Kidney (tissue), 14 donors: Measurements from ENCODE around the gene LRRC51. TPM values are rescaled to one million over a fixed set of nuclear protein-coding genes. Genes with fewer than 3 reads are reported as not detected.

Source experiments
- DNase-seq, 5 donors: peaks; one replicate each; pipeline ENCODE4 v3.0.0-alpha.2; 2013 to 2020
- FAIRE-seq: peaks from 2 replicates; lab custom pipeline; 2012; peaks lifted over from hg19 to GRCh38; lab: Jason Lieb, UNC
- H3K27ac ChIP-seq, 2 donors: one replicate each; pipeline ENCODE4 v1.7.0; 2013; ENCODE audit warnings: low read depth in 2 of 2, low read length in 2 of 2, inconsistent platforms in 1 of 2
- H3K27me3 ChIP-seq: one replicate; pipeline ENCODE4 v1.7.1; 2013; ENCODE audit warnings: low read length, inconsistent platforms; ENCODE audit not compliant: control insufficient read depth, insufficient read depth
- H3K36me3 ChIP-seq, 3 donors: one replicate each; pipeline versions ENCODE4 v1.7.0 to v1.7.1; 2013; ENCODE audit warnings: low read length in 3 of 3, control low read depth in 1 of 3, inconsistent platforms in 1 of 3; ENCODE audit not compliant: insufficient read depth in 3 of 3, control insufficient read depth in 2 of 3
- H3K4me1 ChIP-seq, 3 donors: one replicate each; pipeline versions ENCODE4 v1.7.0 to v1.7.1; 2013; ENCODE audit warnings: low read length in 3 of 3, inconsistent platforms in 1 of 3, low read depth in 1 of 3; ENCODE audit not compliant: control insufficient read depth in 2 of 3, insufficient read depth in 2 of 3
- H3K4me3 ChIP-seq, 3 donors: one replicate each; pipeline versions ENCODE4 v1.7.0 to v1.8.1; 2013; ENCODE audit warnings: low read length in 3 of 3, control low read depth in 1 of 3, inconsistent platforms in 1 of 3
- H3K9ac ChIP-seq, 3 donors: one replicate each; pipeline versions ENCODE4 v1.7.0 to v1.7.1; 2013; ENCODE audit warnings: low read length in 3 of 3, control low read depth in 1 of 3, inconsistent platforms in 1 of 3
- H3K9me3 ChIP-seq, 3 donors: one replicate each; pipeline versions ENCODE4 v1.7.0 to v1.7.1; 2013; ENCODE audit warnings: low read length in 3 of 3, control low read depth in 1 of 3, inconsistent platforms in 1 of 3; ENCODE audit not compliant: control insufficient read depth in 2 of 3, insufficient read depth in 1 of 3
- intact Hi-C: fragments of 100-400 bp; cut with DNase I; formaldehyde crosslinking; loops from one replicate; pipeline ENCODE4 v1.11.1; 2022
- polyA plus RNA-seq: library from polyadenylated mRNA; stranded (reverse); fragments of 350-450 nt; fragmentation: Illumina TruSeq; extraction: RNeasy Lipid Tissue Mini Kit (QIAGEN cat#74804); gene quantifications from one replicate; pipeline ENCODE4 v1.2.3, GENCODE V29; 2014; ENCODE audit warnings: low read depth, low replicate concordance; ENCODE audit not compliant: insufficient read depth
- total RNA-seq: library from RNA; stranded (reverse); fragmentation: NEBNext Ultra II Directional; extraction: Animal tissue kit (Norgen Biotek cat#: 25700); gene quantifications from one replicate; pipeline ENCODE4 v1.2.1, GENCODE V29; 2021
- TF ChIP-seq, protein P1 (sequence below): IDR thresholded peaks from 3 replicates; pipeline ENCODE4 v1.5.1; 2012; ENCODE audit warnings: mild to moderate bottlenecking, moderate library complexity, borderline replicate concordance; ENCODE audit not compliant: insufficient read depth; ENCODE audit errors: extremely low read depth
- donor health status: control.
- donor health status: control.
- donor health status: control.
- donor health status: control.
- donor health status: control.
- donor health status: DM: yes; HTN: yes; CAD: no.
- donor health status: Normal renal cell carcinoma (clear cell type).

The LRRC51 gene
- total and polyA plus RNA-seq, 2 donors from 2014 or later: 23.3 to 28.9 TPM

DNA sequence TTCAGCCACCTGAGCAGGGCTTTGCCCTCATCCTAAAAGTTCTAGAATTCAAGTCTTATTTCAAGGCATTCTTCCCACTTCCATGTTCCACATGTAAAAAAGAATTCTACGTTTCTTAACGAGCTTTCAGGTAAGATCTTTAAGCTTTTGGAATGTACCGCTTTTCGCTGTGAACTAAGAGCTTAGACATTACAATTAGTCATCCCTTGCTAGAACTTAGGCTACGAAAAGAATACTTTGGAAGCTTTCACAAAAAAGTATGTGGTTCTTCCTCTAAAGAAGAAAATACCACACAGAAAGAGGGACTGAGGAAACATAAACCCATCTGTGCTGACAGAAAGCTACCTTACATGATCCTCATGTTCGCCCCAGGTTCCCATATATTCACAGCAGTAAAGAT, 2.2 kb upstream of the LRRC51 start:
- DNase-seq (no peak), FAIRE-seq (no peak)
- peak overlapping the region; percentile 0 to 79 (median 7) for H3K4me3 ChIP-seq
- intact Hi-C loops: no loop called here
- no peaks in the 10 kb centered on the region for H3K27me3 ChIP-seq
- H3K27ac ChIP-seq: no peak overlapping the region
- H3K36me3 ChIP-seq: no peaks in the 10 kb centered on the region
- no peaks in the 10 kb centered on the region for H3K9me3 ChIP-seq
- TF ChIP-seq, protein P1, sequence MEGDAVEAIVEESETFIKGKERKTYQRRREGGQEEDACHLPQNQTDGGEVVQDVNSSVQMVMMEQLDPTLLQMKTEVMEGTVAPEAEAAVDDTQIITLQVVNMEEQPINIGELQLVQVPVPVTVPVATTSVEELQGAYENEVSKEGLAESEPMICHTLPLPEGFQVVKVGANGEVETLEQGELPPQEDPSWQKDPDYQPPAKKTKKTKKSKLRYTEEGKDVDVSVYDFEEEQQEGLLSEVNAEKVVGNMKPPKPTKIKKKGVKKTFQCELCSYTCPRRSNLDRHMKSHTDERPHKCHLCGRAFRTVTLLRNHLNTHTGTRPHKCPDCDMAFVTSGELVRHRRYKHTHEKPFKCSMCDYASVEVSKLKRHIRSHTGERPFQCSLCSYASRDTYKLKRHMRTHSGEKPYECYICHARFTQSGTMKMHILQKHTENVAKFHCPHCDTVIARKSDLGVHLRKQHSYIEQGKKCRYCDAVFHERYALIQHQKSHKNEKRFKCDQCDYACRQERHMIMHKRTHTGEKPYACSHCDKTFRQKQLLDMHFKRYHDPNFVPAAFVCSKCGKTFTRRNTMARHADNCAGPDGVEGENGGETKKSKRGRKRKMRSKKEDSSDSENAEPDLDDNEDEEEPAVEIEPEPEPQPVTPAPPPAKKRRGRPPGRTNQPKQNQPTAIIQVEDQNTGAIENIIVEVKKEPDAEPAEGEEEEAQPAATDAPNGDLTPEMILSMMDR: no peak
- peaks cover 0 to 6% (median 4%) of the 10 kb centered on the region in 3 donors for H3K4me1 ChIP-seq
- peak overlapping the region in 1 of 3 donors; percentile 10 for H3K9ac ChIP-seq

DNA sequence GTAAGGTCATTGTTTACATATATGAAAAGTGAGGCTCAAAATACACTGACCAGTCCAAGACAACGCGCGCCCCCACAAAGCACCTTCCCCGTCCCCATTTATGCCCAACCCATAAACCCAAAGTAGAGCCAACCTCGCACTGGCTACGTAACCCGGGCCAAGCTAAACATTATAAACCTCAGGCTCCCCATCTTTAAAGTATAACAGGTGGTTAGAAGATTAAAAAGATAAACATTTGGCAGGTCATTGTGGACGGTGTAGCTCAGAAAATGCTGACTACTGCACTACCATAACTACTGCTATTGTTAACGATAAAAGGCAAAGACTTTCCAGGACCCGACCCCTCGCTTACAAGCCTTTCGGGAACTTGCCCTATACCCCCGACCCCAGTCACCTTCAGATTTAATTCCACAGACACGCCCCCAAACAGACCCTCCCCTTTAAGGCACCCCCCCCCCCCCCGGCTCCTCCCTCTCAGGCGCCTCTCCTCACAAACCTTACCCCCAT, 778 bp upstream of the LRRC51 start:
- TF ChIP-seq, protein P1: no peak
- no peaks in the 10 kb centered on the region for H3K9me3 ChIP-seq
- peak in 2 of 5 donors; percentile 45 to 68 for DNase-seq
- H3K36me3 ChIP-seq: no peaks in the 10 kb centered on the region
- FAIRE-seq: no peak
- peaks cover 0 to 6% (median 4%) of the 10 kb centered on the region in 3 donors for H3K4me1 ChIP-seq
- H3K9ac ChIP-seq: peak overlapping the region; percentile 76 to 86 (median 79)
- peak overlapping the region; percentile 79 to 96 (median 86) for H3K4me3 ChIP-seq
- H3K27me3 ChIP-seq: no peaks in the 10 kb centered on the region
- intact Hi-C loops: no loop called here
- H3K27ac ChIP-seq: peak overlapping the region; percentile 91 to 93

DNA sequence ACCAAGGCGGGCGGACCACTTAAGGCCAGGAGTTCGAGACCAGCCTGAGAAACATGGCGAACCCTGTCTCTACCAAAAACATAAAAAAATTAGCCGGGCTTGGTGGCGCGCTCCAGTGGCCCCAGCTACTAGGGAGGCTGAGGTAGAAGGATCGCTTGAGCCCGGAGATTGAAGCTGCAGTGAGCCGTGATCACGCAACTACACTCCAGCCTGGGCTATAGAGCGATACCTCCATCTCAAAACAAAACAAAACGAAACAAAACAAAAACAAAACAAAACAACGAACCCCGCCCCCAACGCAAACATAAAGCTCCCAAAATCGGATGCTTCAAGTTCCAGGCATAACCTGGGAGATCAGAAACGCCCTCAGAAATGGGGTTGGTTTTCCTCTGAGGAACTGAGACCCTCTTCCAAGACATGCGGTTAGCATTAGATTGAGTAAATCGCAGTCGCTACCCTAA, 564 bp downstream of the LRRC51 start:
- H3K27ac ChIP-seq: peak overlapping the region; percentile 85 to 96
- H3K27me3 ChIP-seq: no peaks in the 10 kb centered on the region
- no peaks in the 10 kb centered on the region for H3K36me3 ChIP-seq
- peak overlapping the region; percentile 79 to 96 (median 88) for H3K4me3 ChIP-seq
- FAIRE-seq (no peak), DNase-seq (no peak)
- no peaks in the 10 kb centered on the region for H3K9me3 ChIP-seq
- H3K9ac ChIP-seq: peak overlapping the region in 2 of 3 donors; percentile 88 to 97
- intact Hi-C loops: no loop called here
- TF ChIP-seq, protein P1: no peak
- peaks cover 0 to 6% (median 4%) of the 10 kb centered on the region in 3 donors for H3K4me1 ChIP-seq
